Smooth muscle cell (in vitro differentiated cells): Measurements from ENCODE around the gene VAV2. TPM values are rescaled to one million over a fixed set of nuclear protein-coding genes. Genes with fewer than 3 reads are reported as not detected.

Experiments
- DNase-seq: peaks from one replicate; lab custom pipeline; 2025; ENCODE audit not compliant: unreplicated experiment; lab: John Stamatoyannopoulos, UW
- H2AFZ ChIP-seq: fragments of 200-600 bp; sonication (generic); 2 replicates; pipeline ENCODE4 v1.6.0; 2016; ENCODE audit warnings: antibody characterized with exemption, low read depth, mild to moderate bottlenecking
- H3F3A ChIP-seq: fragments of 200-600 bp; sonication (generic); 2 replicates; pipeline ENCODE4 v1.6.0; 2017; ENCODE audit warnings: antibody characterized with exemption, low read depth
- H3K27ac ChIP-seq: fragments of 200-600 bp; sonication (generic); 2 replicates; pipeline ENCODE4 v1.5.1; 2016; ENCODE audit warnings: low read depth, mild to moderate bottlenecking
- H3K27me3 ChIP-seq: fragments of 200-600 bp; sonication (generic); 2 replicates; pipeline ENCODE4 v1.6.1; 2016; ENCODE audit warnings: low read depth, mild to moderate bottlenecking
- H3K36me3 ChIP-seq: fragments of 200-600 bp; sonication (generic); 2 replicates; pipeline ENCODE4 v1.5.1; 2016; ENCODE audit warnings: low read depth
- H3K4me1 ChIP-seq: fragments of 200-600 bp; sonication (generic); 2 replicates; pipeline ENCODE4 v1.5.1; 2016; ENCODE audit warnings: low read depth
- H3K4me2 ChIP-seq: fragments of 200-600 bp; sonication (generic); 2 replicates; pipeline ENCODE4 v1.6.0; 2016; ENCODE audit warnings: mild to moderate bottlenecking
- H3K4me3 ChIP-seq: fragments of 200-600 bp; sonication (generic); 2 replicates; pipeline ENCODE4 v1.5.1; 2016; ENCODE audit warnings: mild to moderate bottlenecking
- H3K79me2 ChIP-seq: fragments of 200-600 bp; sonication (generic); 2 replicates; pipeline ENCODE4 v1.6.0; 2016; ENCODE audit warnings: low read depth, mild to moderate bottlenecking
- H3K9ac ChIP-seq: fragments of 200-600 bp; sonication (generic); 2 replicates; pipeline ENCODE4 v1.6.0; 2016; ENCODE audit warnings: low read depth
- H3K9me3 ChIP-seq: fragments of 200-600 bp; sonication (generic); replicated peaks from 2 replicates; pipeline ENCODE4 v1.5.1; 2016; ENCODE audit warnings: low read depth
- H4K20me1 ChIP-seq: fragments of 200-600 bp; sonication (generic); 2 replicates; pipeline ENCODE4 v1.6.0; 2016; ENCODE audit warnings: low read depth
- CTCF ChIP-seq: fragments of 200-600 bp; sonication (generic); IDR thresholded peaks from 2 replicates; pipeline ENCODE4 v1.5.1; 2017; ENCODE audit warnings: borderline replicate concordance, mild to moderate bottlenecking, antibody characterized with exemption; ENCODE audit not compliant: insufficient read depth, poor library complexity, severe bottlenecking
- WGBS: methylation state at CpG from one replicate; pipeline ENCODE4 v1.1.7; 2016; ENCODE audit warnings: low lambda C conversion rate; 5-methylcytosine and 5-hydroxymethylcytosine counted together
- polyA plus RNA-seq: library from polyadenylated mRNA; unstranded; fragments of >200 nt; fragmentation: Nextera tagmentation; extraction: Ambion mirVana; gene quantifications from 2 replicates; pipeline ENCODE4 v1.2.1, GENCODE V29; 2016
- total RNA-seq: library from RNA; depleted of rRNA; stranded (reverse); fragments of >200 nt; gene quantifications from 2 replicates; pipeline ENCODE4 v1.2.3, GENCODE V29; 2014

The VAV2 gene
- total and polyA plus RNA-seq, 2 experiments from 2014 or later = 26.2 to 35.3 TPM

GRCh38 chr9:133905493-133905892 lies 86.6 kb downstream of the VAV2 start:
- Histone ChIP-seq H3K9me3 (no peaks in the 10 kb centered on the region), H3K36me3 (no peaks in the 10 kb centered on the region), H3K27ac (no peak overlapping the region), H3K9ac (no peak overlapping the region), H3K4me1 (no peaks in the 10 kb centered on the region), H4K20me1 (peaks cover 94% of the 10 kb centered on the region), H3K27me3 (no peaks in the 10 kb centered on the region), H3K4me3 (no peak overlapping the region), H3K79me2 (peaks cover 91% of the 10 kb centered on the region), H3F3A (no peaks in the 10 kb centered on the region), H3K4me2 (no peak overlapping the region), H2AFZ (no peak overlapping the region)
- no peak for TF ChIP-seq CTCF
- DNase-seq = no peak
- 92% methylated on average over 6 of the region's 6 CpGs for WGBS

GRCh38 chr9:133904346-133905090 lies 87.6 kb downstream of the VAV2 start:
- Histone ChIP-seq H3F3A (no peaks in the 10 kb centered on the region), H3K27ac (no peak overlapping the region), H3K79me2 (peaks cover 89% of the 10 kb centered on the region), H3K27me3 (no peaks in the 10 kb centered on the region), H3K4me1 (no peaks in the 10 kb centered on the region), H3K36me3 (no peaks in the 10 kb centered on the region), H3K4me3 (no peak overlapping the region), H2AFZ (no peak overlapping the region), H4K20me1 (peaks cover 93% of the 10 kb centered on the region), H3K9ac (no peak overlapping the region), H3K9me3 (no peaks in the 10 kb centered on the region), H3K4me2 (no peak overlapping the region)
- 87% methylated on average over 28 of the region's 29 CpGs for WGBS
- DNase-seq = no peak
- TF ChIP-seq CTCF = no peak

- WGBS = 92% methylated on average over 18 of the region's 18 CpGs
- Histone ChIP-seq H3K36me3 (no peaks in the 10 kb centered on the region), H3K9ac (no peak overlapping the region), H3K9me3 (no peaks in the 10 kb centered on the region), H4K20me1 (peaks cover 88% of the 10 kb centered on the region), H3K4me2 (no peak overlapping the region), H3K4me3 (no peak overlapping the region), H3K27ac (no peak overlapping the region), H3K79me2 (peaks cover 82% of the 10 kb centered on the region), H3F3A (no peaks in the 10 kb centered on the region), H2AFZ (no peak overlapping the region), H3K4me1 (no peaks in the 10 kb centered on the region), H3K27me3 (no peaks in the 10 kb centered on the region)
- no peak for DNase-seq
- TF ChIP-seq CTCF = no peak
These were observed 90.8 kb downstream of the VAV2 start for GRCh38 chr9:133901184-133901835.
